HL-60/S4 treated with phorbol 12-myristate 13-acetate at 8.2 ng/mL for 4 days and 3 days (cell line): ENCODE results near the gene OCA2.

Experiments used
- in situ Hi-C: fragments of 300-500 bp; cut with MboI; formaldehyde crosslinking; loops from 2 replicates; pipeline ENCODE4 v1.15.0; 2022; ENCODE audit warnings: low sequenced_read_pairs

Gene OCA2

DNA sequence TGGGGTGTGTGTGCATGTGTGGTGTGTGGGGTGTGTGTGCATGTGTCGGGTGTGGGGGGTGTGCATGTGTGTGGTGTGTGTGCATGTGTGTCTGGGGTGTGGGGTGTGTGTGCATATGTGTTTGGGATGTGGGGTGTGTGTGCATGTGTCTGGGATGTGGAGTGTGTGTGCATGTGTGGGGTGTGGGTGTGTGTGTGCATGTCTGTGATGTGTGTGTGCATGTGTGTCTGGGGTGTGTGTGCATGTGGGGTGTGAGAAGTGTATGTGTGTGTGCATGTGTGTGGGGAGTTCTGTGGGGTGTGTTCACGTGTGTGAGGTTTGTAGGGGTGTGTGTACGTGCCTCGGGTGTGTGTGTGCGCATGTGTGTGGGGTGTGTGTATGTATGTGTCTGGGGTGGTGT is 6.7 kb upstream of the OCA2 start:
- in situ Hi-C loops = no loop called here

DNA sequence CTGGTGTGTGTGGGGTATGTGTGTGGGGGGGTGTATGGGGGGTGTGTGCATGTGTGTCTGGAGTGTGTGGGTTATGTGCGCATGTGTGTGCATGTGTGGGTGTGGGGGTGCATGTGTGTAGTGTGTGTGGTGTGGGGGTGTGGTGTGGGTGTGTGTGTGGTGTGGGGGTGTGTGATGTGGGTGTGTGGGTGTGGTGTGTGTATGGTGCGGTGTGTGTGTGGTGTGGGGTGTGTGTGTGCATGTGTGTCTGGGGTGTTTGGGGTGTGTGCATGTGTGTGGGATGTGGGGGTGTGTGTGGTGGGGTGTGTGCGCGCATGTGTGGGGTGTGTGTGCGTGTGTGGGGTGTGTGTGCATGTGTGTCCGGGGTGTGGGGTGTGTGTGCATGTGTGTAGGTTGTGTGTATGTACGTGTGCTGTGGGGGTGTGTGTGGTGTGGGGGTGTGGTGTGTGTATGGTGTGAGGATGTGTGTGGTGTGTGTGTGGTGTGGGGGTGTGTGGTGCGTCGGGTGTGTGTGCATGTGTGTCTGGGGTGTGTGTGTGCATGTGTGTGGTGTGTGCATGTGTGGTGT is 6.2 kb upstream of the OCA2 start:
- in situ Hi-C loops = no loop called here

DNA sequence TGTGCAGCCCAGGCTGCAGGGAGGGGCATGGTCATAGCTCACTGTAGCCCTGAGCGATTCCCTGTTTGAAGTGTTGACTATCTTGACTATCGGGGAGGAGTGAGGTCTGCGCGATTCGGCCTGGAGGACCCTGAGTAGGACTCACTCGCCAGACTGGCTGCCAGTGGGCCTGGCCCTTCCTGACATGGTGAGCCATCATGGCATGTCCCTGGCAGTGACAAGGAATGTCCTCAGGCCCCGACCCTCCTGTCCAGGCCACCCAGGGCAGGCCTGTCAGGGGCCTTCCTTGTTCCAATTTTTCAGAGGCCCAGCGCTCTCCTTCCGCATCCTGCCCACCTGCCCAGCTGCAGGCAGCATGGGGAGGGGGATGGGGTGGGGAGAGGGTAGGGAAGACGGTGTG is 5.2 kb upstream of the OCA2 start:
- in situ Hi-C loops = no loop called here

DNA sequence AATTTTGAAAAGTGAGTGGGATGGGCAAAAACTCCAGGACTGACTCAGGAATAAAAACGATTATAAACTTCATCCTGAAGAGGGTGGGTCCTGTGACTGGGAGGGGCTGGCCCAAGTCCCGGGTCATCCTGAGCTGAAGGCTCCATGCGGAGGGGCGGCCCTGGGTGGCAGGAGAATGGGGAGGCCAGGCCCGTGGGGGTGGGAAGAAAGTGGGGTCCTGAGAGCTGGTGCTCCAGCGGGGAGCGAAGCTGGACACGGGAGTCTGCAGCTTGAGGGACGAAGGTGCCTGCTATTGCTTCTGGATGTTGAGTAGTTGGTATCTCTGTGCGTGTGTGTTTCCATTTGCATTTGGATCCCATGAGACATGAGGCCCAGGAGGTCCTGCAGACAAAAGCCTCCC is 4.7 kb upstream of the OCA2 start:
- in situ Hi-C loops = no loop called here

DNA sequence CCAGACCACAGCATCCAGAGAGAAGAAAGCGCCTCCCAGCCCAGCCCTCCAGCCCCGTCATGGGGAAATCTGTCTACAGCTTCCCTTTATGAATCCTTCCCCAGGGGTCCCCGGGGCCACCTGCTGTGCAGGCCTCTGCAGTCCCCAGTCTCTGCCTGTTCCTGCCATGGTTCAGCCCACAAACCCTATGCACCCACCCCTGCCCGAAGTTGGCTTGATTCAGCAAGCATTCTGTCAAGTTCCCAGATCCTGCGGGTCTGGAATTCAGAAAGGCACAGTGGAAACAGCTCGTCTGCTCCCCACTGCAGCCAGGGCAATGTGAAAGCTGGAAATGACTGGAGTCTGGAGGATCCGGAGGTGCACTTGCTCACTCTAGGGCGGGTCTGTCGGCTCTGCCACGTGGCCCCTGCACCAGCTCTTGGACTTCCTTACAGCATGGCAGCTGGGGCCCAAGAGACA is 2.9 kb upstream of the OCA2 start:
- in situ Hi-C loops = no loop called here

DNA sequence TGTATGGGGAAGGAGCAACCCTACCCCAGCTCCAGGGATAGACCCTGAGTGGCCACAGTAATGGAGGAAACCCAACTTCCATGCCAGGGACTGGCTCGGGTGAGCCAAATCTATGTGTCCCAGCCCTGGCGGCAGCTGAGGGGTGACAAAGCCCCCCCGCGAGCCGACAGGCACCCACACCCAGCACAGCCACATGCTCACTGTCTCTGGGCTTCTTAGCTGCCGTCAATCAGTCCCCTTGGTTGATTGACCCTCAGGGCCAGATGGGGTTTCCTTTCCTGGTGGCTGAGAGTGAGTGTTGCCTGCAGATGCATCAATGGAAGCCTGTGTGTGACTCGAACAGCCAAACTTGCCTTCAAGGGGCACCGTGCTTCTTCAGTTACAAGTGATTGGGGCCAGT is 2.1 kb upstream of the OCA2 start:
- in situ Hi-C loops = no loop called here

DNA sequence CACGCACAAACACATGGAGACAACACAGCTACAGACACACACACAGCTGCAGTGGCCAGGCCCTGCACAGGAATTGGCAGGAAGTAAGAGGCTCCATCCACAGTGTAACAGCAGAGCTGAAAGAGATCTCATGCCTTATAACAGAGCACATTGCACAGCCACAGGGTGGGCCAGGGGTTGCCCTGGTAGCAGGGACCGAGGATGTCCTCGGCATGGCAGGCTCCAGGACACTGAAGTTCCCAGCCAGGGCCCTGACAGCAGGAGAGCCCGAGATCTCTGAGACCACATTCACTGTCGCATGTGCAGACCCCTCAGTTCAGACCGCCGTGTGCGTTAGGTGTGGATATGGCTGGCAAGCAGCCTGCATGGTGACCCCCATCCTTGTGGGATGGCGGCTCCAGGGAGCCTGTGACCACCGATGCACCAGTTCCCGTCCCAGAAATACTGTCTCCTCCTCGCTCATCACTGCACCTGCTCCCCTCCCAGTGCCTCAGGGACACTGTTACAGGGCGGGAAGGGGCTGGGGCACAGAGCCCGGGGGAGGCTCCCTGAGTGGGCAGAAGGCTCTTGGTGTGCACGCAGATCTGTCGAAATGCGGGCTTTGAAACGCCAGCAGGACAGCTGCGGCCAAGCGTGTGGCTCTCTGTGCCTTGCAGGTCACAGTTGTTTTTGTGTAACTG is 1.5 kb upstream of the OCA2 start:
- in situ Hi-C loops = no loop called here

DNA sequence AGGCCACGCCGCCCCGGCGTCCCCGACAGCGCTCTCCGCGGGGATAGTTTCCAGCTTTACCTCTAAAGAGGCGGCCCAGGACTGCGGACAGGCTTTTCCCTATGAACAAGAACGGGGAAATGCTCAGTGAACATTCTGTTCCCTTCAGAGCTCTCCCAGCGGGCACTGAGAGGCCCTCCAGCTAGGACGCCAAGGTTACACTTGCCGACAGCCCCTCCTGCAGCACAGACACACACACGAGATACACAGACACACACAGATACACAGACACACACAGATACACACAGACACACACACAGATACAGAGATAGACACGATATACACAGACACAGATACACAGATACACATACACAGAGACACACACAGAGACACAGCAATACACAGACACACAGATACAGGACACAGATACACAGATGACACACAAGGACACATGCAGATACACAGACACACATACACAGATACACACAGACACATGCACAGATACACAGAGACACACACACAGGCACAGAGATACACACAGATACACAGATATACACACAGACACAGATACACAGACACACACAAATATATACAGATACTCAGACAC is 533 bp upstream of the OCA2 start:
- in situ Hi-C loops = no loop called here

DNA sequence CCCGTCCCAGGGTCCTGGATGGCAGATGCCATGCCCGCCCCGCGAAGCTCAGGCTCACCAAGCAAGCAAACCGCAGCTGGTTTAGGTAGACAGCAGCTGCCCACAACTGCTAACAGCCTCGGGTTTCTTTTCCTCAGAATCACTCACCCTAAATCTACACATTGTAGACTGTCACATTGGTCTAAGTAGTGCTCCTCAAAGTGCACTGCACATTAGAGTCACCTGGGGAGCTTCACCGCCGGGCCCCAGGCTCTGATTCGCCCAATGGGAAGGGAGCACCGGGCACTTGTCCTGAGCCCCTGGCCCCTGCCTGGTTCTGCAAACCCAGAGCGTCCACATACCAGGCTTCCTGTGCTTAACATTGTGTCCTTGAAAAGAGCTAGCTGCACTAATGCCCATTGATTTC is 752 bp downstream of the OCA2 start:
- in situ Hi-C loops = no loop called here

DNA sequence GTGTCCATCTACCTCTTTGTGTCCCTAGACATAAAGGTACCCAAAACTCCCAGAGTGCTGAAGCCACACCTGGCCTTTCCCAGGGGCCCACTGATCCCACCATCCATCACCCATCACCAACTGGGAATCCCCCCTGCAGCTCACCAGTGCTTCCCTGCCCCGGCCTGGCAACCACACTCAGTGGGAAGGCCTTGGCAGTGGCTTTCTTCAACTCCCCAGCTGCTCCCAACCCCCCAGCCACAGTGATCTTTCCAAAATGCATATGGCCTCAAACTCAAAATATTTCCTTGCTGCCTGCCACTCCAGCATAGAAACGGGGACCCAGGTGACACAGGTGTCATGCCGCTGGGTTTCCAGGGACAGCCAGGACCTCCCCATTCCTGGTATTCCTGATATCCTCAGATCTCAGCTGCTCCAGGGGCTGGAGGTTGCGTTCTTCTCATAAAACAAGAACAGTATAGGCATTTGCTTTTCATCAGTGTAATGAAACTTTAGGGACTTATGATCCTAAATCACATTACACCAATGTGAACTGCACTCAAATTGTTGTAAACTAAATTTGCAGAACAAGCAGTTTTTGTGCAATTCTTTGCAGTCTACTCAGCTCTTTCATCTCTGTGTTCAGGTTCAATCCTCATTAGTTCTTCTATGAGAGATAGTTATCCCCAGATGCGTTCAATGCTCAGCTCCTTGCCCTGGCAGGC is 1.3 kb downstream of the OCA2 start:
- in situ Hi-C loops = no loop called here

DNA sequence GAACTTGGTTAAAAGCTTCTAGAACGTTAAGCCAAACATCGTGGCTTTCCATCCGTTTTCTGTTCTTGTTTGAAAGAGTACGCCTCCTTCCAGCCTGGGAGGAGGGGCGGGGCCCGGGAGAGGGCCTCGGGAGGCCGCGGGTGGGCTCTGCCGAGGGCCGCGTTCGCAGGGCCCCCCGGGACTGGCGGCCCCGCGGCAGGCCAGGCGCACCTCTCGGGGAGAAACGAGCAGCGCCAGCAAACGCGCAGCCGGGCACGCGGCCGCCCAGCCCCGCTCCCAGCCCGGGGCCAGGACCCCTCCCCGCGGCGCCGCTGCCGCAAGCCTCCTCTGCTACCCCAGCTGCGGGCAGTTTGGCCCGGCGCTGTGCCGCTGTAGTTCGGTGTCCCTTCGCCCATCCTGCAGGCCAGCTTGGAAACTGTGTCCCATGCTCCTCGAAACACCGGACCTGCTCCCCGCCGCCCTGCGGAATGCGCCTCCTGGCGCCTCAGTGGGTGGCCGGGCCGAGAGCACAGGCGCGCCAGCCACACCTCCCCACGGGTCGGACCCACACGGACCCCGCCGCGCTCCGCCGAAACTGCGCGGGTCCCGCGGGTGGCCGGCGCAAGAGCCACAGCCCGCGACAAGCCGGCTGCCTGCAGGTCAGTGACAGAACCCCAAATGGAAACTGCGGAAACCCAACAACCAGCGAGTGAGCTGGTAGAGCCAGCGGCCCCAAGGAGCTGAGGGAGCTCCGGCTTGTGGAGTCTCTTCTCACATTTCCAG is 2.3 kb downstream of the OCA2 start:
- in situ Hi-C loops = no loop called here

DNA sequence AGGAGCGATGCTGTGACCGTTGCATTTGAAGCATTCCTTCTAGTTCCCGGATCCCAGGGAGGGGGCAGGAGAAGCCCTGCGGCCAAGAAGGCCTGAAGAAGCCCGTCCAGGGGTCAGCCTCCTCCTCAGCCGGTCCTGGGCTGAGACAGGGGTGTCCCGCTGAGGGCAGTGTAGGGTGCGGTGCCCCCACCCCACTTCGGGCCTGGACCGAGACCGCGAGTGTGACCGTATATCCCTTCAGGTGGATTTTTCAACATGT is 2.8 kb downstream of the OCA2 start:
- in situ Hi-C loops = no loop called here

DNA sequence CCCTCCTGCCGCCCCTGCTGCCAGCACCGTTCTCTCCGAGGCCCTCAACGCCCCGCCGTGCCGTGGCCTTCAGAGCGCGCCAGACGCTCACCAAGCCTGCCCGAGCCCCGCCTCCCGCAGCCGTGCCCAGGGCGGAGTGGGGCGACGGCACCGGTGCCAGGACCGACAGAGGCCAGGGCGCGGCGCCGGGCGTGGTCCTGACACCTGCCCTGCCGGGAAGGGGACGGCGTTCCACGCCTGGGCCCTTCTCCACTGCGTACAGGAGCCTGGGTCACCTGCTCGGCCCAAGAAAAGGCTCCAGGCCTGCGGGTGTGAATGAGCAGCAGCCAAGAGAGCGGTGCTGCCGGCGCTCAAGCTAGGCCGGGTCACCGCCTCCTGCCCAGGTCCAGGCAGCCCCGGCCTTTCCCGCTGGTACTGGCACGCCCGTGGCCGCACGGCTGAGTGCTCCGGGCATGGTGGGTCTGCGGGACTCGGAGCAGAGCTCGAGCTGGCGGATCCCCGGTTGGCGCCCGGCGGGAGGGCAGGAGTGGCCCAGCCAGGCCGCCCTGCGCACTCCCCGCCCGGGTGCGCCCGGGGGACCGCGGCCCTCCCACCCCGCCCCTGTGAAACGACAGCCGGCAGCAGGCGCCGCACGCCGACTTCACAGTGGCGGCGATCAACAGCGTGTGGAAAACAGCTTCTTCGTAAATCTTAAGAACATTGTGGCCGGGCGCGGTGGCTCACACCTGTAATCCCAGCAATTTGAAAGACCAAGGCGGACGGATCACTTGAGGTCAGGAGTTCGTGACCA is 4.2 kb downstream of the OCA2 start:
- in situ Hi-C loops = no loop called here

DNA sequence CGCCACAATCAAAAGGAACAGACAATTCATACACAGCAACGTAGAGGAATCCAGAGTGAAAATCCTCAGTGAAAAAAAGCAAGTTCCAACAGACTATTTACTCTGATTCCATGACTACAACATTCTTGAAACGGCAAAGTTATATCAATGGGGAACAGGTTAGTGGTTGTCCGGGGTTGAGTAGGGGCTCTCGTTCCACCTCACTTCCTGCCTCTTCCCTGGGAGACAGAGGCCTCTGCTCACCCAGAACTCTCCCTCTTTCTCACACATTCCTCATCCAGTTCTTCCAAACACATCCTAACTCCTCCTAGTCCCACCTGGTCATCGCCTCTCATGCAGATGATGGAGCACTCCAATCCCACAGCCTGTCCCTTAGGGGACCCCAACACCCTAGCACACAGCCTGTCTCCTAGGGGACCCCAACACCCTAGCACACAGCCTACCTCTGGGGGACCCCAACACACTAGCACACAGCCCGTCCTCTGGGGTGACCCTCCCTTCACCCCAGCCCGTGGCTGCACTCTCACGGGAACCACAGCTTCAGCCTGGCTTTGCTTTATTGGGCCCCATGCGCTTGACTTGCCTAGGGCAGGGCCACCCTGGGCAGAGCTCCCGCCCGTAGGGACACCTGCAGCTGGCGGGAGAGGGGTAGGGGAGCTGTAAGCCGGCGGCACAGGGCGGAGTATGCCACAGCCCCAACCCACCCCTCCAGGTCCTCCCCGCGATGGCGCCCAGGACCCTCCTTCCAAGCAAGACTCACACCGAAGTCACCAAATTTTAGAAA is 5.2 kb downstream of the OCA2 start:
- in situ Hi-C loops = no loop called here

DNA sequence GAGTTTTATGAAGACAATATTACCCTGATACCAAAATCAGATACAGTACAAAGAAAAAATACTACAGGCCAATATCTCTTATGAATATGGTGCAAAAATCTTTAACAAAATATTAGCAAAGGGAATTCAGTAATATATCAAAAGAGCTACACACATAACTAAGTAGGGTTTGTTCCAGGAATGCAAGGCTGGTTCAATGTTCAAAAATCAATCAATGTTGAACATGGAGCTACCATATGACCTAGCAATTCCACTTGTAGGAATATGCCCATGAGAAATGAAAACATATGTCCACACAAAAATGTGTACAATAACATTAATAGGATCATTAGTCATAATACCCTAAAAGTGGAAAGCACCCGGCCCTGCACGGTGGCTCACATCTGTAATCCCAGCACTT is 7.8 kb downstream of the OCA2 start:
- in situ Hi-C loops = no loop called here

DNA sequence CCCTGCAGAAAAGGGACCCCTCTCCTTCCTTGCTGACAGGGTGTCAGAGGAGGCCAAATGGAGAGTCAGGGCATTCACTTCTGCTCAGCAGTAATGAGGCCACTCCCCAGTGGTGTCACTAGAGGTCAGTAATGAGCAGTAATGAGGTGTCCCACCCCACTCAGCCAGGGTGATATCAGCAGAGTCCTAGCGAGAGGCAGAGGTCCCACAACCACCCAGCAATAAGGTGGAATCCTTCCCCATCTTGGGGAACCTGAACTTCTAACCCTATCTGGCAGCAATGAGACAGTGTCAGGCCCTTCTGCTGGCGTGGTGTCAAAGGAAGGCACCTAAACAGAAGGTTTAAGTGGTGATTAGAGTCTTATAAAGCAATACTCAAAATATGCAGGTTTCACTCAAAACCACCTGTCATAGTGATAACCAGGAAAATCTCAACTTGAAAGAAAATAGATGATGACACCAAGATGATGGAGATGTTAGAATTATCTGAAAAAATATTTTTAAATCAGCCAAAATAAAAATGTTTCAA is 12.9 kb downstream of the OCA2 start:
- in situ Hi-C loops = no loop called here

DNA sequence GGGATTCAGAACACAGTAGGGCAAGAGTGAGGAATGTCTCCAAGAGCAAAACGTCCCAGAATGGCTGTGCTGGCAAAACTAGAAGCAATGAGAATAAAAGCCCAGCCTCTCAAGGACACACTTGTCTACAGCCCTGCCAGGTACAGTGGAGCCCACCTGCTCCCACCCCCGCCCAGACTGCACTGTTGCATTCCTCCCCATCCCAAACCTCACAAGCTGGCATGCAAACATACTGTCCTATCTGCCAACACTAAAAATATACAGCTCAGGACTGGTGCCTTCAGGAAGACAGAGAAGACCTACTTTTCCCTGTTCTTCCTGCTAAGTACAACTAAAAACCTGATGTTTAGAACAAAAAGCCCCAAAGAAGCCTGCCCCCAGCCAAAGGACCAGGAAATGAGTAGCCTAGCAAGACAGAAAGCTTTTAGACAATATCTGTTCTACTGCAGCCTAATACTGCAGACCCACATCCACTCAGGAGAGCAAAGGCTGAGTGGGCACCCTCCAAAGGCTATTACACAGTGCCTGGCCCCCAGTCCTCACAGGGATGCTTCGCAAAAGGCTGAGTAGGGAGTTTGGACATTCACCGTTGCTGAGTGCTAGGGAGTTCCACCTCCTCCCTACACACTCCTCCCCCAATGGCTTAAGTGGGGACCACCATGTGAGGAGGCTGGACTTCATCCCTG is 13.5 kb downstream of the OCA2 start:
- in situ Hi-C loops = no loop called here

DNA sequence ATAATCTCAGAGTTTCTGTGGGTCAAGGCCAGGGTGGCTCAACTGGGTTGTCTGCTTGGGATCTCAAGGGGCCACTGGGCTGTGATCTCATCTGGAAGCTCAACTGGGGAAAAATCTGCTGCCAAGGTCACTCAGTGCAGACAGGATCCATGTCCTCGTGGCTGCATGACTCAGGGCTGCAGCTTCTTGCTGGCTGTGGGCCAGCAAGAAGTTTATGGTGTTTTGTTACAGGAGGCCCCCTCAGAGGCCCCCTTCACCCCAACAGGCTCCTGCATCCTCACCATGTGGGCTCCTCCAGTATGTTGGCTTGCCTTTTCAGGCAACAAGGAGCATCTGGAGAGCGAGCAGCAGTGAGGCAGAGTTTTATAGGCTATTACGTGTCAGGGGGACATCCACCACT is 14.6 kb downstream of the OCA2 start:
- in situ Hi-C loops = no loop called here
